HT1080 (cell line): ENCODE measurements around the gene CHKA. TPM values are rescaled to one million over a fixed set of nuclear protein-coding genes. Genes with fewer than 3 reads are reported as not detected.

Experiments used
- DNase-seq: peaks from one replicate; pipeline ENCODE4 v3.0.0-alpha.2; 2015; ENCODE audit warnings: low read depth
- small RNA-seq: library from RNA; depleted of rRNA; stranded (forward); fragments of <200 nt; gene quantifications from one replicate; pipeline ENCODE3, GENCODE V24; 2014
- total RNA-seq: library from RNA; depleted of rRNA; stranded (reverse); fragments of >200 nt; shearing (Covaris generic); gene quantifications from 2 replicates; pipeline ENCODE4 v1.2.3, GENCODE V29; 2014; rRNA removed

CHKA gene
- total RNA-seq, 1 experiment from 2014 or later: 17.4 TPM

- no peak for DNase-seq
Measured at GRCh38 chr11:68002938-68003845, 118.0 kb downstream of the CHKA start.

Small RNA genes lying within 50 kb of the gene (small RNA-seq; reads per million reads assigned to genes)
- gene MIR6753: not detected

Other genes starting within 250 kb of the CHKA start
- gene UNC93B1, start 117.3 kb downstream of the CHKA start, total RNA-seq: 16.2 and 18.7 TPM in 2 replicates
- gene ALDH3B1, start 111.1 kb downstream of the CHKA start, total RNA-seq: 15.5 and 19.0 TPM in 2 replicates
- gene NDUFS8, start 90.7 kb downstream of the CHKA start, total RNA-seq: 304 and 308 TPM in 2 replicates
- 75.1 and 77.2 TPM in 2 replicates for gene TCIRG1, start 82.4 kb downstream of the CHKA start, total RNA-seq
- 18.0 and 19.8 TPM in 2 replicates for gene KMT5B, start 91.9 kb upstream of the CHKA start, total RNA-seq
- 41.8 and 53.2 TPM in 2 replicates for gene C11orf24, start 150.6 kb upstream of the CHKA start, total RNA-seq
- gene LRP5, start 191.2 kb upstream of the CHKA start, total RNA-seq: 13.1 and 20.8 TPM in 2 replicates